Ammon's horn (tissue), 1 donor: Measurements from ENCODE around the gene TBPL1.

ENCODE experiments used
- DNase-seq: peaks from one replicate; pipeline ENCODE4 v3.0.0-alpha.2; 2016; ENCODE audit warnings: low spot score

The TBPL1 gene

DNA sequence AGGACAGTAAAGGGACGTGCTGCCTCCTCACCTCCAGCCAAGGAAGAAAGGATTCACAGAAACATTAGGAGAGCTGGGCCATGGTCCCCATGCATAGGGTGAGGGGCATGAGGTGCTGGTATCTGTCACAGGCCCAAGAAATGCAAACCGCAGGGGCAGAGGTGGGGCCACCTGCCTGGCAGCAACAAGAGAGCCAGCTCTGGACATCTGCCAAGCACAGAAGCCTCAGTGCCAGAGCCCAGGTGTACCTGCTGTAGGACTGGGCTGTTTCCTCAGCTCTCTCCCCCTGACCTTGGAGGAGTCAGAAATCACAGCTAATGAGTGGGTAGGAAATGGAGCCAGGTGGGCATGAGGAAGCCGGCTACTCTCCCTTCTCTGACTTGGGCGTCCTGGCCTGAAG, 54.1 kb downstream of the TBPL1 start:
- no peak for DNase-seq

DNA sequence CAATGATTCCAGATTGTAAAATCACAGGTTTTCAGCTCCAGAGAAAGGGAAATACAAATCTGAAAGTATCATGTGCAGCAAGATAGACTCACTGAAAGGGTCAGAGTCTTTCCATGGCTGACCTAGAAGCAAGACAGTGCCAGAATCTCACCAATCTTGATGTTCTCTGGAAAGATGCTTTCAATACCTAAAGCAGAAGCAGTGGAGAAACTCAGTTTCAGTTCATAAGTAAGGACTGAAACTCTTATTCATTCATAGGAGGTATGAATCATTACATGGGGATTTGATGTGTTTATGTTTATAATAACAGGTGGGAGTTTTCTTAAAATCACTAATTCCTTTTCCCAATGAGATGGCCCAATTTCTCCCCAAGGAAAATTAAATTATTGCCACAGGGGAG, 56.9 kb downstream of the TBPL1 start:
- no peak for DNase-seq

DNA sequence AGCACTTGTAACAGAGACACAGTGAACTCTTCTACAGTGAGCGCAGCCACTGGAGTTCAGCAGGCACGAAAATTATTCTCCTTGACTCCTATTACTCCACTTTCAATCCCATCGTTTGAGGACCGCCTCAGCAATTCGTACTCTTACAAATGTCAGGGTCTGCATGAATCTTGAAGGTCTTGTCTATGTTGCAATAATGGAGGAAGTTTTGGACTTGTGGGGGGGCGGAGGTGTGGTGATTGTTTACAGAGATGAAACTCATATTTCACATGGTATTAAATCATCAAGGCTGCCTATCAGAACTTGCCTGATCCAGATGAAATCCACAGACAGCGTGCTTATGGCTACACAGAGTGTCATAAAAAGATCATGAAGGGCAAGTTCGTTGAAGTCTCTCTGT, 57.4 kb downstream of the TBPL1 start:
- no peak for DNase-seq

DNA sequence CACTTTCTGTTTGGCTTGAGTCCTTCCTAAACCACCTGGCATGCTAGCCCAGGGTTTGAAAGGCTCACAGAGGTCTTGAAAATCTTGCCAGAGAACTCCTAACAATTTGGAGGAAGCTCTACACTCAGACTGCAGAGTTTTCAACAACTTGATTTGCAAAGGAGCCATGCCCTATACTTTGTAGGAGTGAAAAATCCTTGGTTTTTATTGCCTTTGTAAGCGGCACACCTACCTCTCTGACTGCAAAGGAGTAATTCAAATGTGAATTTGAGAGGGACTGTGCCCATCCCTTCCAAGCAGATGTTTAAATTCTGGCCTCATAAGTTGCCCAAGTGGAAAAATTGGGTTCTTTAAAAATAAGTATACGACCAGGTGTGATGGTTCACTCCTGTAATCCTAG, 58.0 kb downstream of the TBPL1 start:
- no peak for DNase-seq

GRCh38 chr6:134014588-134015137, 61.6 kb downstream of the TBPL1 start:
- DNase-seq, result no peak

- DNase-seq, result no peak
Observed at GRCh38 chr6:134015719-134016557, 62.9 kb downstream of the TBPL1 start.

GRCh38 chr6:134016558-134016814, 63.5 kb downstream of the TBPL1 start:
- DNase-seq, result no peak

- DNase-seq, result no peak
Observed at GRCh38 chr6:134020071-134020470, 67.0 kb downstream of the TBPL1 start.

DNA sequence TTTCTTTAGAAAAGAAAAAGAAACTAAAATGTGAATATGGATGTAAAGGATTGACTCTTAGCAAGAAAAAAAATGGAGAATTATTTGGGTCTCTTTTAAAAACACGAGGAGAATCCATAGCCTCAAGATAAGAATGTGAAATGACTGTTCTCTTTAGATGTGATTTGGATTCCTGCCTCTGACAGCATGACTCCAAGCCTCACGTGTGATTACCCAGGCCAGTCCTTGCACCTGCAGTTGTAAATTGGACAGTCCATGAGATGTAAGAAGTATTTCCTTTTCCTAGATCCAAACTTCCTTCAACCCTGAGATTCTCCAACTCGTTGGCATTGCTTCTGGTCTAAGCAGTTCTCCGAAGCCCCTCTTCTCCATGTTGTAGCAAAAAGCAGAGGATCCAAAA, 67.5 kb downstream of the TBPL1 start:
- no peak for DNase-seq

- no peak for DNase-seq
Observed at GRCh38 chr6:134020968-134021367, 67.9 kb downstream of the TBPL1 start.

- no peak for DNase-seq
Observed at GRCh38 chr6:134021396-134022122, 68.5 kb downstream of the TBPL1 start.

- DNase-seq, result no peak
Observed at GRCh38 chr6:134022650-134023049, 69.6 kb downstream of the TBPL1 start.

GRCh38 chr6:134026597-134026996, 73.6 kb downstream of the TBPL1 start:
- DNase-seq, result no peak

GRCh38 chr6:134028438-134028837, 75.4 kb downstream of the TBPL1 start:
- no peak for DNase-seq

DNA sequence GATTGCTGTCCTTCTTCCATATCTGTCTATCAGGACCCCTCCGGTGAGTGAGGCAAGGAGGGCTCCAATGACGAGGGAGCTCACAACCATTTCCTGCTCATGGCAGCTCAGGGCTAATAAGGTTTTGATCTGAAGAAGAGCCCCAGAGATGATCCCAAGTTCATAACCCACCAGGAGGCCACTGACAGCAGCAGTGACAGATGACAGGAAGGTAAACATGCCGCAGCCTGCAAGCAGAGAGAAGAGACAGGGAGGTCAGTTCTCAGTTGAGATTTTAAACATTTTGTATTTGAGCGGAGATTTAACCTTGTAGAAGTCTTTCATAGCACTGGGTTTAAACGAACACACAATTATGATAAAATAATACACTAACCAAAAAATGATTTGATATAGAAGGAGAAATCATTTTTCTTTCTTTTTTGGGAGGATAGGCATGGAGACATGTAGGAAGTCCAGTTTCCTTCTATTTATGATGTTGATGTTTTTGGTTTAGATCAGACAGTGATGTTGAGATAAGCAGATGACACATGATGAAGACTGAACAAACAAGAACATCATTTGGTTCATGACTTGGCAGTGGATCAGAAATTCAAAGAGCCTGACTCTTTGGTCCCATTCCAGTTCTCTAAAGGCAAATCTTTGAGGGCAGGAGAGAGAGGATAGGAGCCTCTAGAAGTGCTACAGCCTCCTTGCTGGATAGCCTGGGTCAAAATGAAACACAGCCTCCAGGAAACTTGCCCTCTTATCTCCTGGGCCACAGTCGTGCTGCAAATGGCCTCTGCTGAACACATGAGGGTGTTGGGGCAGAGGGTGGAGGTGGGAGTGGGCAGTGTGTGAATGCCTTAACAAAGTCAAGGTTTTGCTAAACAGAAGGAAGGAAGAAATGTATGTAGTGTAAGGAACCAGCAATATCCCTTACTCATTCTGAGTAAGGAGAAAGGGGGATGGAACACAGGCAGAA, 76.8 kb downstream of the TBPL1 start:
- DNase-seq, result no peak

GRCh38 chr6:134031696-134032255, 78.8 kb downstream of the TBPL1 start:
- DNase-seq, result no peak

DNA sequence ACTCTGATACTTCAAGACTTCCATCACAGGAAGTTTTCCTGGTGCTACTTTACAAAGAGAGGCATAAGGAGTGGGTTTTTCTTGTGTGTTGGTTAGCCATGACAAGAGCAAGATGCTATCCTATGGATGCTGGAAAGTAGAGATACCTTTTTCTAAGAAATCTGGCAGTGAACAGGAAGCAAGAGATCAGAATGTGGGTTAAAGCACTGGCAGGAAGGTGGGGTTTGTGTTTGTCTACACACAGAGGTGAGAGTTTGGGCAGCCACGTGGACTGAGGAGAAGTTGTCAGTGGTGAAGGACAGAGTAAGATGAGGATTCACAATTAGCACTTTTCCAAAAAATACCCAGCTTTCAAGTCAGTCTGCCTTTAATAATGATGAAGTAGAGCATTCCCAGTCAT, 81.5 kb downstream of the TBPL1 start:
- DNase-seq, result no peak

GRCh38 chr6:134034961-134035822, 82.2 kb downstream of the TBPL1 start:
- no peak for DNase-seq

- peak; percentile 79 for DNase-seq
Observed at GRCh38 chr6:134035823-134036296, 82.8 kb downstream of the TBPL1 start.

GRCh38 chr6:134039116-134039515, 86.1 kb downstream of the TBPL1 start:
- DNase-seq, result no peak
